GM23248 (cell line): ENCODE data around the gene CABP1.

ENCODE experiments used
- EZH2 ChIP-seq: fragments of 200-600 bp; sonication (generic); IDR thresholded peaks from 2 replicates; pipeline ENCODE4 v1.6.1; 2018; ENCODE audit warnings: antibody characterized with exemption, mild to moderate bottlenecking; ENCODE audit not compliant: insufficient read depth, poor library complexity, severe bottlenecking
- EZH2phosphoT487 ChIP-seq: fragments of 200-600 bp; sonication (generic); IDR thresholded peaks from 2 replicates; pipeline ENCODE4 v1.6.1; 2018; ENCODE audit warnings: antibody characterized with exemption, moderate library complexity, mild to moderate bottlenecking, low read depth; ENCODE audit not compliant: insufficient read depth

GRCh38 chr12:120618954-120619615 is 21.3 kb upstream of the CABP1 start:
- TF ChIP-seq EZH2phosphoT487 (no peak), EZH2 (no peak)
